Endothelial cell of umbilical vein (primary cell): Measurements from ENCODE around the gene COL4A1.

Source experiments
- CTCF ChIP-seq, 2 donors: IDR thresholded peaks; 1 replicate in 1 of 2; 2 replicates in 1 of 2; pipeline ENCODE4 v1.5.1; 2011; ENCODE audit warnings: low read length in 2 of 2, mild to moderate bottlenecking in 2 of 2, moderate library complexity in 2 of 2, control low read depth in 1 of 2, inconsistent platforms in 1 of 2, low read depth in 1 of 2; ENCODE audit not compliant: insufficient read depth in 1 of 2; ENCODE audit errors: extremely low read depth in 1 of 2
- EZH2 ChIP-seq: IDR thresholded peaks from 2 replicates; pipeline ENCODE4 v1.6.1; 2012; ENCODE audit warnings: borderline replicate concordance, low read depth, mild to moderate bottlenecking, moderate library complexity, low read length, inconsistent platforms; ENCODE audit not compliant: severe bottlenecking
- JUN ChIP-seq: IDR thresholded peaks from 2 replicates; pipeline ENCODE4 v1.6.1; 2011; ENCODE audit warnings: borderline replicate concordance, low read depth; ENCODE audit not compliant: insufficient read length, insufficient read depth
- MAX ChIP-seq: IDR thresholded peaks from 2 replicates; pipeline ENCODE4 v1.6.1; 2011; ENCODE audit not compliant: insufficient read depth, insufficient read length
- MYC ChIP-seq: IDR thresholded peaks from one replicate; pipeline ENCODE4 v1.6.1; 2011; ENCODE audit warnings: mild to moderate bottlenecking, low read depth, low read length
- POLR2A ChIP-seq: IDR thresholded peaks from 2 replicates; pipeline ENCODE4 v1.6.1; 2012; ENCODE audit warnings: low read depth, mild to moderate bottlenecking, control low read depth, low read length
- POLR2AphosphoS5 ChIP-seq: IDR thresholded peaks from 2 replicates; pipeline ENCODE4 v1.6.1; 2012; ENCODE audit warnings: low read depth, mild to moderate bottlenecking, control low read depth, low read length, moderate library complexity; ENCODE audit not compliant: insufficient read depth

- TF ChIP-seq CTCF (IDR thresholded peaks at IDR 0.05; ENCODE audit: extremely low read depth in 1 of 2, insufficient read depth in 1 of 2, low read depth in 1 of 2, low read length in 2 of 2): no peak
- TF ChIP-seq POLR2A: no peak
- TF ChIP-seq MYC: no peak
- TF ChIP-seq EZH2: no peak
- no peak for TF ChIP-seq MAX
- TF ChIP-seq POLR2AphosphoS5: no peak
- no peak for TF ChIP-seq JUN
These were observed 38.9 kb downstream of the COL4A1 start for GRCh38 chr13:110268061-110268460.
